ENCODE results near the gene PDE10A. TPM values are rescaled to one million over a fixed set of nuclear protein-coding genes. Genes with fewer than 3 reads are reported as not detected.

Gene PDE10A
- total and polyA plus RNA-seq, 2 of the 4 experiments (the other 2 are of a cell fraction): 3.4 to 12.4 TPM

DNA sequence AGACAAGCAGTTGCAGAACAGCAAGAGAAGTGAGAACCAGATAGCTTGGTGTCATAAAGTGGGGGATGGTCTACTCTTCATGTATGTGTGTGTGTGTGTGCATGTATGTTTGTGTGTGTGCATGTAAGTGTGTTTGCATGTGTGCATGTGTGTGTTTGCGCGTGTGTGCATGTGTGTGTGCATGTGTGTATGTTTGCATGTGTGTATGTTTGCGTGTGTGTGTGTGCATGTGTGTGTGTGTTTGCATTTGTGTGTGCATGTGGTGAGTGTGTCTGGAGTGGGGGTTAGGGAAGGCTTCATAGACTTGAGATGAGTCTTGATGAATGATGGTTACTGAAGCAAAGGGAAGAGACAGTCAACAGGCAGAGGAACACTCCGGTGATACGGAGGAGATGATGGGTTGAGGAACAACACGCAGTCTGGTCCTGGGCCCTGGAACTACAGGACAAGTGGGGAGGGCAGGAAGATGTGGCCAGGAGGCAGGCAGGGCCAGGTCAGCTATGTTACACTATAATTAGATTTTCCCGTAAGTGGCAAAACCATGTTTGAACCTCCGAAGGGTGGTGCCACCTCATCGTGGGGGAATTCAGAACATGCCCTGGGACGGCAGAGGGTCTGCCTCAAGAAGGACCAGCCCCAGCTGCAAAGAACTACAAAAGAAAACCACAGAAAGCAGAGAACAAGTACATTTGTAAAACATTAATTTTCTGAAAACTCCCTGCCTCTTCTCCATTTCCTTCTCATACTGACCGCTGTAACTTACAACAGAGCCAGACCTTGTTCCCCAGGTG, 38.7 kb upstream of the PDE10A start:
- Histone ChIP-seq H3K18ac (ENCODE audit: low read depth, low read length) (peak overlapping the region; percentile 13; the same call in 1 of the 2 replicates), H2AFZ (replicated peaks; ENCODE audit: low read length, poor library complexity) (no peak overlapping the region), H2BK120ac (ENCODE audit: low read depth, low read length) (peak overlapping the region; percentile 62), H2BK15ac (ENCODE audit: low read depth, low read length) (peak overlapping the region; percentile 15; the same call in 1 of the 3 replicates), H3K9me3 (ENCODE audit: control insufficient read depth, insufficient read depth, low read length) (no peaks in the 10 kb centered on the region), H3K27me3 (ENCODE audit: control insufficient read depth, insufficient read depth, low read length) (no peaks in the 10 kb centered on the region), H3K4me3 (ENCODE audit: insufficient read depth, low read depth, low read length) (no peak overlapping the region), H3K4me1 (ENCODE audit: control insufficient read depth, insufficient read depth, low read length) (peaks cover 10% of the 10 kb centered on the region), H3K79me1 (ENCODE audit: low read depth in 1 of 2, low read length in 2 of 2) (no peaks in the 10 kb centered on the region), H2AK9ac (replicated peaks; ENCODE audit: low read depth, low read length, poor library complexity) (no peak overlapping the region), H4K5ac (ENCODE audit: low read depth, low read length) (no peak overlapping the region), H2BK20ac (ENCODE audit: low read depth, low read length) (peak overlapping the region; percentile 18; the same call in 1 of the 2 replicates), H2AK5ac (ENCODE audit: low read depth, low read length) (peak overlapping the region; percentile 38; the same call in 1 of the 2 replicates), H3K9ac (ENCODE audit: low read depth, low read length) (no peak overlapping the region), H2BK5ac (ENCODE audit: low read depth, low read length, poor library complexity, severe bottlenecking) (peak overlapping the region; percentile 31), H3K14ac (replicated peaks; ENCODE audit: low read depth, low read length) (peak overlapping the region; percentile 31), H3K23ac (ENCODE audit: low read depth, low read length) (no peak overlapping the region), H3K27ac (ENCODE audit: insufficient read depth, low read length) (no peak overlapping the region), H3K36me3 (ENCODE audit: control insufficient read depth, insufficient read depth, low read length) (no peaks in the 10 kb centered on the region), H3K56ac (ENCODE audit: extremely low read depth, insufficient read depth, low read length) (no peak overlapping the region), H3K4ac (ENCODE audit: low read depth, low read length) (peak overlapping the region; percentile 77), H3K9me1 (ENCODE audit: insufficient read depth, low read length) (peaks cover 14% of the 10 kb centered on the region), H4K91ac (ENCODE audit: insufficient read depth, low read depth, low read length) (no peak overlapping the region; the same call in 1 of the 2 replicates), H4K20me1 (ENCODE audit: insufficient read depth, low read length) (no peaks in the 10 kb centered on the region), H3K4me2 (ENCODE audit: low read depth, low read length) (no peak overlapping the region), H4K8ac (ENCODE audit: low read depth in 2 of 2, low read length in 2 of 2) (no peak overlapping the region; a peak in 1 of 4 replicates)
- CTCF ChIA-PET: no interaction called here
- TF ChIP-seq BHLHE40 (IDR thresholded peaks at IDR 0.05; ENCODE audit: low read depth, low read length) (no peak), CEBPB (IDR thresholded peaks at IDR 0.05; ENCODE audit: low read depth, low read length) (no peak), MAFK (IDR thresholded peaks at IDR 0.05; ENCODE audit: low read depth, low read length) (no peak), RAD21 (IDR thresholded peaks at IDR 0.05; ENCODE audit: low read length) (no peak), POLR2A (IDR thresholded peaks at IDR 0.05; ENCODE audit: low read depth, low read length) (no peak), MXI1 (IDR thresholded peaks at IDR 0.05; ENCODE audit: borderline replicate concordance, low read depth, low read length) (no peak), NFE2L2 (IDR thresholded peaks at IDR 0.05; ENCODE audit: low read depth, low read length) (no peak), CHD1 (IDR thresholded peaks at IDR 0.05; ENCODE audit: low read depth, low read length) (no peak)
- TF ChIP-seq, protein P1, sequence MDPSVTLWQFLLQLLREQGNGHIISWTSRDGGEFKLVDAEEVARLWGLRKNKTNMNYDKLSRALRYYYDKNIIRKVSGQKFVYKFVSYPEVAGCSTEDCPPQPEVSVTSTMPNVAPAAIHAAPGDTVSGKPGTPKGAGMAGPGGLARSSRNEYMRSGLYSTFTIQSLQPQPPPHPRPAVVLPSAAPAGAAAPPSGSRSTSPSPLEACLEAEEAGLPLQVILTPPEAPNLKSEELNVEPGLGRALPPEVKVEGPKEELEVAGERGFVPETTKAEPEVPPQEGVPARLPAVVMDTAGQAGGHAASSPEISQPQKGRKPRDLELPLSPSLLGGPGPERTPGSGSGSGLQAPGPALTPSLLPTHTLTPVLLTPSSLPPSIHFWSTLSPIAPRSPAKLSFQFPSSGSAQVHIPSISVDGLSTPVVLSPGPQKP (IDR thresholded peaks at IDR 0.05; ENCODE audit: borderline replicate concordance, low read depth, low read length): no peak
- in situ Hi-C loops (cut with MboI; ENCODE audit: low sequenced_read_pairs): no loop called here
- intact Hi-C loops (cut with micrococcal nuclease): no loop called here
- WGBS, 2 experiments (ENCODE audit: extremely low coverage in 2 of 2, insufficient read length in 1 of 2): 95% methylated on average over 8 of the region's 11 CpGs; no CpG with 5 or more reads in 1 of the 2 experiments
- dilution Hi-C loops (cut with HindIII; ENCODE audit: low sequenced_read_pairs, unreplicated experiment): no loop called here
- ATAC-seq (ENCODE audit: low read depth) (no peak), DNase-seq (no peak)
- BruUV-seq (replicated peaks): no TSS peak
- POLR2A ChIA-PET (ENCODE audit: unreplicated experiment): no interaction called here
